Colon (tissue), 2 donors: ENCODE data around the gene KSR2.
"Not testable (repeated sequence)": the region's sequence is repeated elsewhere in the genome, so short reads cannot be mapped to it uniquely, and the experiment has no call there.

ENCODE experiments used
- FAIRE-seq: peaks from 2 replicates; lab custom pipeline; 2012; peaks lifted over from hg19 to GRCh38; lab: Jason Lieb, UNC
- donor health status: control.
- donor health status: control.

The KSR2 gene

GRCh38 chr12:117967512-117967911 is 1.3 kb downstream of the KSR2 start:
- no peak for FAIRE-seq

DNA sequence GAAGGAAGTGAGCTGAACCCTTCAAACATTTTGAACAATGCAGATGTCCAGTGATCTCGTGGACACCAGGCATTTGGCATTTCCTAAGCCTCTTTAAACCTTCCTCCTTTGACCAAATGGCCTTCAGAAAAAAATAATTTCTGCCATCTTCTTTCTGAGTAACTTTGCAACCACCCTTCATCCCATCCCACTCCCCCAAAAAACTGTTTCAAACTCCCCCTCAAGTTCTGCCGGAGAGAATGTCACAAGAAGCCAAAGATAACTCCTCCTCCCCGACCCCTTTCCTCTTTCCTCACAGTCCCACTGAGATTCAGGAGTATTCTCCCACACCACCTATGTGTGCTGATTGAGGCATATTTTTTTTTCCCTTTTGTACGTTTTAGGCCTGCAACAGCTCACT is 1.7 kb downstream of the KSR2 start:
- FAIRE-seq = no peak

DNA sequence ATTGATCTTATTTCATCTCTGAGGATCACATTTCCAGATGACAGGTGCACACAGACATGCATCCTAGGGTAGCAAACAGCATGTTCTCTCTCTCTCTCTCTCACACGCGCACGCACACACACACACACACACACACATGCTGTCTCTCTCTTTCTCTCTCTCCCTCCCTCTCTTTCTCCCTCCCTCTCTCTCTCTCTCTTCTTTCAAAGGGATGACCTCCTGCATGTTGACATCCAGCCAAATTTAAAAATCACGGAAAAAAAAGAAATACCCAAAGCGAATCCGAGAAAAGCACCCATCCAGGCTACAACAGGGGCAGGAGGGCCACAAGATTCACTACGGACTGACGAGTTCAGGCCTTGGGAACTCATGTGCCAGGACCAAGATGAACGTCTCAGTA is 2.3 kb downstream of the KSR2 start:
- no peak for FAIRE-seq

DNA sequence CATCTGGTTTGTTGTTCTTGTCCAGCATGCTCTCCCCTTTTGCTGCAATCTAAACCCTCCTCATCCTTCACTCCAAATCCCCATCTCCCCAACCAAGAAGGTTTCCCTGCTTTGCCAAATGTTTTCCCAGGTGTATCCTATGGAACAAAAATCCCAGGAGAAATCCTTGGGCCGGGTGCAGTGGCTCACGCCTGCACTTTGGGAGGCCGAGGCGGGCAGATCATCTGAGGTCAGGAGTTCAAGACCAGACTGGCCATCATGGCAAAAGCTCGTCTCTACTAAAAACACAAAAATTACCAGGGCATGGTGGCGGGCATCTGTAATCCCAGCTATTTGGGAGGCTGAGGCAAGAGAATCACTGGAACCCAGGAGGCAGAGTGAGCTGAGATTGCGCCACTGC is 5.0 kb downstream of the KSR2 start:
- FAIRE-seq = no peak

DNA sequence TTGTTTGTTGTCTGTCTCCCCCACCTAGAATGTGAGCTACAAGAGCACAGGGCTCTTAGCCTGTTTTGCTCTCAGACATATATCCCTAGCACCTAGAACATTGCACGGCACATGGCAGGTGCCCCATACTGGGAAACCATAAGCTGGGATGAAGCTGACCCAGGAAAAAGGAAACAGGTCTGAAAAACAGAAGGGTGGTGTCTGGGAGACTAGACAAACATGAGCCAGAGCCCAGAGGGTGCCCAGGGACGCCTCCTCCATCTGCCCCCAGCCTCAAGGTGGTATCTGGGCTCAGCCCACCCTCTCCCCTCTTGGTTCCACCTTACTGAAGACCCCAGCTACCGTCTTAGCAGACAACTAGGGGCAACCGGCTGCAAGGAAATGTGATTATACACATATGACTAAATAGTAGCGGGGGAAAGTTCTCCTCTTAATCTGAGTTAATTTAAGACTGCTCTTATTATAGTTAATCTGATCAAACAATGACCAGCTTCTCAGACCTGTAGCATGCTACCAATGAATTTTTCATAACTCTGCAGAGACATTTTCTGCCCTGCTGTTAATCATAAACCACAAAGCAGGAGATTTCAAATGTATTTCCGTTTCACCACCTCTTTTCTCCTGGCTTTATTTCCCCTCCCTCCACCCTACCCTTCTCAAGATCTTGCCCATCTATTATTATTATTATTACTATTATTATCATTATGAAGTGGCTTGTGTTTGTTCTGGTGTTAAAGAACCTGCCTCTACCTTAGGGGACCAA is 31.9 kb downstream of the KSR2 start:
- FAIRE-seq = no peak

DNA sequence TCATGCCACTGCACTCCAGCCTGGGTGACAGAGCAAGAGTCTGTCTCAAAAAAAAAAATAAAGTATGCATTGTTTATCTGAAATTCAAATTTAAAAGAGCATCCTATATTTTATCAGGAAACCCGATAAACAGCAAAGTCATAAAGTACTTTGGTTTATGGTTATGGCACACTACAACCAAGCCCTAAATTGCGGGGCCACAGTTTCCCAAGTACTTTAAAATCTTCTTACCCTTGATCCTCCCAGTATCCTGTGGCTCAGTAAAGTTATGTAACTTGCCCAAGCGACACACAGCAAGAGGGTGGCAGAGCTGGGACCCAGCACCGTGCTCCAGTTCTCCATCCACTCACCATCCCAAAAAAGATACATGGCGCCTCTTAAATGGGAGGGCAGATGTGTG is 35.2 kb downstream of the KSR2 start:
- FAIRE-seq = no peak

DNA sequence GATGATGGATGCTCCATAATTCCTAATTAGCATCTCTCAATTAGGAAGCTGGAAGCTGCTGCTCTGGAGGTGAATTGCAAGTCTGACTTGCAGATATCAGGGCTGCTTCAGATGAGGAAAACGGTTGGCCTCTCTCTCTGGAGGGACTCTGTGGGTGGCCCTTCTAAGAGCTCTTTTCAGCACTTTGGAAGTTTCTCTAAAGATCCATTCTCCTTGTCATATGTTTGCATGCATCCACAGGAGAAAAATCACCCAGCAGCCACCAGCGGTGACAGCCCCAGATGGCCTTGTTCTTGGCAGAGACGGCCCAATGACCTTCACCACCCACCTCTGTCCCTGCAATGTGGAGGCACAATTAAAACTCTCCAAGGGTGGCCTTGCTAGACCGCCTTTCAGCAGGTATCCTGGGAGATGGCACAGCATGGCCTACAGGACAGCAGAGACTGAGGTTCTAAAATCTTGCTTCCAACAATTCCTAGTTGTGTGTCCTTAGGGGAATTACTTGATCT is 42.3 kb downstream of the KSR2 start:
- FAIRE-seq = no peak

- FAIRE-seq = no peak
Observed at GRCh38 chr12:117921929-117922777, 46.6 kb downstream of the KSR2 start.

DNA sequence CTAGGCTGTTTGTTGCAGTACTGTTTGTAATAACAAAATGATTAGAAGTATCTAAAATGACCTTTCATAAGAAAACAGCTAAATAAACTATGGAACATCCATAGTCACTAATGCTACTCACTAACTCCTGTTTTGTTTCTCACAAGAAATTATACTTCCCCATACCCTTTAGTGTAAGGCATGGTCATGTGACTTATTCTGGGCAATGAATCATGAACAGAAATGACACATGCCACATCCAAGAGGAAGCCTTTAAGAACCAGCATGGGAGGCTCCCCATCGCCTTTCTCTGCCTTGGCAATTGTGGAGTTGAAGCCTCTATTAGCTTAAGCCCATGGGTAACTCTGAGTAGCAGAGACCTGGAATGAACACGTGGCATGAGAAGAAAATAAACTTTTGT is 49.3 kb downstream of the KSR2 start:
- FAIRE-seq = no peak

- FAIRE-seq = no peak
Observed at GRCh38 chr12:117914686-117915085, 54.1 kb downstream of the KSR2 start.

GRCh38 chr12:117912756-117913155 is 56.0 kb downstream of the KSR2 start:
- no peak for FAIRE-seq

- no peak for FAIRE-seq
Observed at GRCh38 chr12:117908411-117908810, 60.4 kb downstream of the KSR2 start.

DNA sequence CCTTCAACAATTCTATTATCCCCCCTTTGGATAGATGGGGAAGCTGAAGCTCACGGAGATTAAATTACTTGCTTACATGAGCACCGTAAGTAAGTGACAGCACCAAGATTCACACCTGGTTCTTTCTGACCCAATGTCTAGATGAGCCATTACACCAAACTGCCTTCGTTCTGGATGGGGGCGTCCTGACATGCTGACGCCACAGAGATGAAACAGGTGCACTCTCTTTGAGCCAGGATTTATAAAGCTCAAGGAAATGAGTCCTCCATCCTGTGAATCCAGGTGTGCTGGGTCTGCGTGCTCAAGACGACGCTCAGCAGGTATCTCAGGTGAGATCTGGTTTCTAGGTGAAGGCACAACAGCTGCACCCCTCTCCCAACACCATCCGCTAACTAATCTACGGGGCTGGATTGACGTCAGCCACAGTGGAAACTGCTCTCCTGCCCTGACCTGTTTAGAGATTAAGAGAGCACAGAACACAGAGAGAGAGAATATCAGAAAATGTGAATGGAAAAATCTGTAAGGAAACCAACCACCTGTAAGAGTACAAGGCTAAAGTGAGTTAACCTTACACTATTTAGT is 61.6 kb downstream of the KSR2 start:
- FAIRE-seq = no peak

DNA sequence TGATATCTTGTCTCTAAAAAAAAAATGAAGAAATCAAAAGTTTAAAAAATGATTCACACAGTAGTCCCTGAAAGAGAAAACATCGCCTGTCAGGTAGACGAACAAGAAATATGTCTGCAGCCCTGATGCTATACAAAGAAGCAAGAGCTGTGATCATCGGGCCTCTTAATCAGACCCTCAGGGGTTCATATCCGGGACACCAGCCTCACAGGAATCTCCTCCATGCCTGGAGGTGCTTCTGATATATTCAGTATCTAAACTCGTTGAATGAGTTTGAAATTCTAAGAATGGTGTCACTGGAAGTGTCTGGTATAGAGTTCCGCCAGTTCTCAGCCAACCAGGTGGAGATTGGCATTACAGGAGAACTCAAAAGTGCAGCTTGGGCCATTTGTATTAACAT is 64.7 kb downstream of the KSR2 start:
- no peak for FAIRE-seq

- no peak for FAIRE-seq
Observed at GRCh38 chr12:117903110-117903840, 65.5 kb downstream of the KSR2 start.

- FAIRE-seq = no peak
Observed at GRCh38 chr12:117901631-117902030, 67.2 kb downstream of the KSR2 start.

DNA sequence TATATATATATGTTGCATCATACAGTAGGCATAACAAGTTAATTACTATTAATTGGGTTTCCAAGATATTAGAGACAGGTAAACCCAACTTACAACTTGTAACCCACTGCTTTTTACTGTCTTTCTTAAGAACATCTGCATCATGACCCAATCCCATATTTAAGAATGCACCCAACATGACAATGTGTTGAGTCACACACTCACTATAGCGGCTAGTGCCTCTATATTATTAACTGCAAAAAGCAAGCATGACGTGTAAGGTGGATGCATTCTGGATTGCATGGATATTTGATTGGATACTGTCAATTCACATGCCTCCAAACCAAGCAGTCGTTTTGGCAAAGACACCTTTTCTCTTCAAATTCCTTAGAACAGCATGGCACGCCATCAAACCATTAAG is 68.2 kb downstream of the KSR2 start:
- FAIRE-seq = no peak

- no peak for FAIRE-seq
Observed at GRCh38 chr12:117897372-117898161, 71.2 kb downstream of the KSR2 start.

DNA sequence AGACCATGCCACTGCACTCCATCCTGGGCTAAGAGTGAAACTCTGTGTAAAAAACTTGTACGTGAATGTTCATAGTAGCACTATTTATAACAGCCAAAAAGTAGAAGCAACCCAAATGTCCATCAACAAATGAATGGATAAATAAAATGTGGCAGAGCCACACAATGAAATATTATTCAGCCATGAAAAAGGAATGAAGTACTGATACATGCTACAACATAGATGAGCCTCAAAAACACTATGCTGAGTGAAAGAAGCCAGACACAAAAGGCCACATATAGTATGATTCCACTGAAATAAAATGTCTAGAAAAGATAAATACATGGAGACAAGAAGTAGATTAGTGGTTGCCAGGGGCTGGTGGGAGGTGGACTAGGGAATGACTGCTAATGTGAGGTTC is 72.8 kb downstream of the KSR2 start:
- FAIRE-seq = no peak

GRCh38 chr12:117892441-117892840 is 76.3 kb downstream of the KSR2 start:
- FAIRE-seq = no peak

GRCh38 chr12:117891265-117891664 is 77.5 kb downstream of the KSR2 start:
- not testable (repeated sequence) for FAIRE-seq
